Measurements from ENCODE around the gene USP21. TPM values are rescaled to one million over a fixed set of nuclear protein-coding genes. Genes with fewer than 3 reads are reported as not detected.

Gene USP21
- total and polyA plus RNA-seq, 2 of the 13 experiments (the other 11 are each of a cell fraction or from before 2014, with no cell fraction given) = 10.1 to 33.1 TPM

- TF ChIP-seq KLF12 (CRISPR knock-in tag; IDR thresholded peaks at IDR 0.05; ENCODE audit: borderline replicate concordance) = peak; percentile 84
- 0 out of 2 replicates have a peak, but pooled peaks have one; percentile 62 for TF ChIP-seq MEF2D (CRISPR knock-in tag; IDR thresholded peaks at IDR 0.05)
- no peak for TF ChIP-seq LCORL (IDR thresholded peaks at IDR 0.05)
- peak; percentile 31; the same call in 1 of the 2 replicates for TF ChIP-seq LCORL (CRISPR knock-in tag; IDR thresholded peaks at IDR 0.05)
- peak; percentile 92 for TF ChIP-seq ZHX2 (IDR thresholded peaks at IDR 0.05; ENCODE audit: low read depth)
- TF ChIP-seq ZHX2 (CRISPR knock-in tag; IDR thresholded peaks at IDR 0.05; ENCODE audit: borderline replicate concordance) = no peak
- TF ChIP-seq FOXO1 (CRISPR knock-in tag; IDR thresholded peaks at IDR 0.05) = 0 out of 2 replicates have a peak, but pooled peaks have one; percentile 29
- TF ChIP-seq ZNF143 (CRISPR knock-in tag; IDR thresholded peaks at IDR 0.05) = peak; percentile 56; the same call in 1 of the 2 replicates
- no peak; the same call in 1 of the 2 replicates for TF ChIP-seq NFKBIZ (CRISPR knock-in tag; IDR thresholded peaks at IDR 0.05)
- peak in 1 of 2 experiments; percentile 36; a peak in 1 of 4 replicates for TF ChIP-seq REST (IDR thresholded peaks at IDR 0.05; ENCODE audit: borderline replicate concordance in 1 of 2, low read depth in 1 of 2, low read length in 2 of 2)
- peak; percentile 31; the same call in 1 of the 2 replicates for TF ChIP-seq ELF3 (CRISPR knock-in tag; IDR thresholded peaks at IDR 0.05)
- peak; percentile 69; the same call in 1 of the 2 replicates for TF ChIP-seq ISL2 (CRISPR knock-in tag; IDR thresholded peaks at IDR 0.05)
- peak; percentile 95 for TF ChIP-seq RBFOX2 (IDR thresholded peaks at IDR 0.05; ENCODE audit: low read depth, low read length)
- TF ChIP-seq E2F1 (CRISPR knock-in tag; IDR thresholded peaks at IDR 0.05) = peak; percentile 73; the same call in 1 of the 2 replicates
- TF ChIP-seq EED (CRISPR knock-in tag; IDR thresholded peaks at IDR 0.05) = peak; percentile 89
- no peak for TF ChIP-seq ZNF616 (CRISPR knock-in tag; IDR thresholded peaks at IDR 0.05; ENCODE audit: low read depth)
- peak in 1 of 2 experiments; percentile 83; a peak in 2 of 4 replicates for TF ChIP-seq KLF16 (CRISPR knock-in tag; IDR thresholded peaks at IDR 0.05)
- peak; percentile 99 for TF ChIP-seq GABPB1 (CRISPR knock-in tag; IDR thresholded peaks at IDR 0.05)
- TF ChIP-seq HNRNPK (IDR thresholded peaks at IDR 0.05; ENCODE audit: low read depth, low read length, poor library complexity, severe bottlenecking) = no peak
Measured at GRCh38 chr1:161117759-161118581, 41.3 kb upstream of the USP21 start, which contains the start of the genes NIT1 and PFDN2 (continued).
